GM18873 (cell line): ENCODE results near the gene PEMT.
"Not testable (repeated sequence)": the region's sequence is repeated elsewhere in the genome, so short reads cannot be mapped to it uniquely, and the experiment has no call there.

Source experiments
- ATAC-seq: cut with Tn5 transposase; IDR thresholded peaks from one replicate; pipeline ENCODE4 v1.9.1; 2021; ENCODE audit warnings: mild to moderate bottlenecking, moderate library complexity, moderate number of reproducible peaks; ENCODE audit not compliant: unreplicated experiment, low FRiP score

Gene PEMT, protein sequence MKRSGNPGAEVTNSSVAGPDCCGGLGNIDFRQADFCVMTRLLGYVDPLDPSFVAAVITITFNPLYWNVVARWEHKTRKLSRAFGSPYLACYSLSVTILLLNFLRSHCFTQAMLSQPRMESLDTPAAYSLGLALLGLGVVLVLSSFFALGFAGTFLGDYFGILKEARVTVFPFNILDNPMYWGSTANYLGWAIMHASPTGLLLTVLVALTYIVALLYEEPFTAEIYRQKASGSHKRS

DNA sequence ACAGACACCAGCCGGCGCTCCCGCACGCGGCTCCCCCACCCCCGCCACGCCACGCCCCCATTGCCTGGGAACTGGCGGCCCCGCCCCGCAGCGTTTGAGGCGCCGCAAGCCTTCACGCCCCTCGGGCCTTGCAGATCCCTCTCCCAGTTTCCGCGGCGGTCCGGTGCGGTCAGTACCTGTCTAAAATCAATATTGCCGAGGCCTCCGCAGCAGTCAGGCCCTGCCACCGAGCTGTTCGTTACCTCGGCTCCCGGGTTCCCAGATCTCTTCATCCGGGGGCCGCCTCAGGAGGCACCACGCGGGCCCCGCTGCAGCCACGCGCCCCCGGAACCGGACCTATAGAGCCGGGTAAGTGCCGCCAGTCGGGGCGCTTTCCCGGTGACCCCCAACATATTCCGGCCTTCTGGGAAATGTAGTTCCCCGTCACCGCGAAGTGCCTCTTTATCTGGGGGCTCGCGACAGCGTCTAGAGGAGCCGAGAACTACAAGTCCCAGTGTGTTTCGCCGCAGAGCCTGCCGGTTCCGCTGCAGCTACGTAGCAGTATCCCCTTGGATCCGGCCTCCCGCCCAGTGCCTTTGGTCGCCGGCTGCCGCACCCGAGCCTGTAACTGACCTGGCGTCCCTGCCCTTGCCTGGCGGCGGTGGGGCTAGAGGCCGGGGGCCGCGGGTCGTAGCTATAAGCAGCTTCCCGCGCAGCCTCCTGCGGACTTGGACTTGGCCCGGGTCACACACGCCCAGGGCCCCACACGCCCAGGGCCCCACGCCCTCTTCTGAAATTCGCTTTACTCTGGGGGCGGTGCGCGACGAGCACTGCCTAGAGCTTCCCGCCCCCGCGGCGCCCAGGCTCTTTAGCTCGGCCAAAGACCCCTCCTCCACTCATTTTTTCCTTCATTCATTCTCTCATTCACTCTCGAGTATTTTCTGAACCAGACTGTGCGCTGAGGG lies at the start of gene PEMT:
Gene PEMT (minus strand): TSS at position 354 of the 944 bp plus-strand sequence. CDS start 82 bp downstream, at position 272.
- ATAC-seq, result peak; percentile 84

DNA sequence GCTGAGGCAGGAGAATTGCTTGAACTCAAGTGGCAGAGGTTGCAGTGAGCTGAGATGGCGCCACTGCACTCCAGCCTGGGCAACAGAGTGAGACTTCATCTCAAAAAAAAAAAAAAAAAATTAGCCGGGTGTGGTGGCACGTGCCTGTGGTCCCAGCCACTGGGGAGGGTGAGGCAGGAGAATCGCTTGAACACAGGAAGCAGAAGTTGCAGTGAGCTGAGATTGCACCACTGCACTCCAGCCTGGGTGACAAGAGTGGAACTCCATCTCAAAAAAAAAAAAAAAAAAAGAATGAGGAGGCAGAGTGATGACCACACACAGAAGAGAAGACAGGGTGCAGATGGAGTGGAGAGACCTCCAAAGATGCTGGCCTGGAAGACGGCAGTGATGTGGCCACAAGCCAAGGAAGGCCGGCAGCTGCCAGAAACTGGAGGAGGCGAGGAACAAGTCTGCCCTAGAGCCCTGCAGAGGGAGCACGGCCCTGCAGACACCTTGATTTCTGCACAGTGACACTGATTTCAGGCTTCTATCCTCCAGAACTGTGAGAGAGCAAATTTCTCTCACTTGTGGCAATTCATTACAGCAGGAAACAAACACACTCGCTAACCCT lies 48.3 kb upstream of the PEMT start:
- ATAC-seq, result not testable (repeated sequence)

DNA sequence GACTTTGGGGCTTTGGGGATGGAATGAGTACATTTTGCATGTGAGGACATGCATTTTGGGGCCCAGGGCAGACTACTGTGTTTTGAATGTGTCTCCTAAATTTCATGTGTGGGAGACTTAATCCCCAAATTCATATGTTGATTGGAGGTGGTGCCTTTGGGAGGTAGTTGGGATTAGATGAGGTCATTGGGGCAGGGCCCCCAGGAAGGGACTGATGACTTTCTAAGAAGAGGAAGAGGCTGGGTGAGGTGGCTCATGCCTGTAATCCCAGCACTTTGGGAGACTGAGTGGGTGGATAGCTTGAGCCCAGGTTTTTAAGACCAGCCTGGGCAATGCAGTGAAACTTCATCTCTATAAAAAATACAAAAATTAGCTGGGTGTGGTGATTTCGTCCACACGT lies 47.0 kb upstream of the PEMT start:
- no peak for ATAC-seq

DNA sequence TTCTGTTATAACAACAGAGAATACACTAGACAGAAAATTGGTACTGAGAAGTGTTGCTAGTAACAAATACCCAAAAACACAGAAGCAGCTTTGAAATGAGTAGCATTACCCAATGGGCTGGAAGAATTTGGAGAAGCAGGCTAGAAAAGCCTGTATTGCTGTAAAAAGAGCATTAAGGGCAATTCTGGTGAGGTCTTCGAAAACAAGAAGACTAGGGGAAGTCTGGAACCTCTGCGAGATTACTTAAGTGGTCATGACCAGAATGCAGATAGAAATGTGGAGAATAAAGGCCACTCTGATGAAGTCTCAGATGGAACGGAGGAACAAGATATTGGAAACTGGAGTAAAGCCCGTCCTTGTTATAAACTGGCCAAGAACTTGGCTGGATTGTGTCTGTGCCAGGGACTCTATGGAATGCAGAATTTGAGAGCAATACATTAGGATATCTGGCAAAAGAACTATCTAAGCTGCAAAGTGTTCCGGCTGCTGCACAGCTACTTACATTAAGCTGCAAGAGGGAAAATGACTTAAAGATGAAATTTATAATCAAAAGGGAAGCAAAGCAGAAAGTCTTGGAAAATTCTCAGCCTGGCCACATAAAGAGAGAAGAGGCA lies 44.9 kb upstream of the PEMT start:
- ATAC-seq, result no peak

DNA sequence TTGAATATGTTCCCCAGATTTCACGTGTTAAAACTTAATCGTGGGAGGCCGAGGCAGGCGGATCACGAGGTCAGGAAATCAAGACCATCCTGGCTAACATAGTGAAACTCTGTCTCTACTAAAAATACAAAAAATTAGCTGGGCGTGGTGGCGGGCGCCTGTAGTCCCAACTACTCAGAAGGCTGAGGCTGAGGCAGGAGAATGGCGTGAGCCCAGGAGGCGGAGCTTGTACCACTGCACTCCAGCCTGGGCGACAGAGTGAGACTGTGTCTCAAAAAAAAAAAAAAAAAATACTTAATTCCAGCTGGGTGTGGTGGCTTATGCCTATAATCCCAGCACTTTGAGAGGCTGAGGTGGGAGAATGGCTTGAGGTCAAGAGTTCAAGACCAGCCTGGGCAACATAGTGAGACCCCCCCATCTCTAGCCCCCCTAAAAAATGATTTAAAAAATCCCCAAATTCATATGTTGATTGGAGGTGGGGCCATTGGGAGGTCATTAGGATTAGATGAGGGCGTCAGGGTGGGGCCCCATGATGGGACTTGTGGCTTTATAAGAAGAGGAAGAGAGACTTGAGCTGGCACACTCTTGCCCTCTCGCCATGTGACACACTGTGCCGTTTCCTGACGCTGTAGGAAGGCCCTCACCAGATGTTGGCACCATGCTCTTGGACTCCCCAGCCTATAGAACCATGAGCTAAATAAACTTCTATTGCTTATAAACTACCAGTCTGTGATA lies 44.2 kb upstream of the PEMT start:
- not testable (repeated sequence) for ATAC-seq

DNA sequence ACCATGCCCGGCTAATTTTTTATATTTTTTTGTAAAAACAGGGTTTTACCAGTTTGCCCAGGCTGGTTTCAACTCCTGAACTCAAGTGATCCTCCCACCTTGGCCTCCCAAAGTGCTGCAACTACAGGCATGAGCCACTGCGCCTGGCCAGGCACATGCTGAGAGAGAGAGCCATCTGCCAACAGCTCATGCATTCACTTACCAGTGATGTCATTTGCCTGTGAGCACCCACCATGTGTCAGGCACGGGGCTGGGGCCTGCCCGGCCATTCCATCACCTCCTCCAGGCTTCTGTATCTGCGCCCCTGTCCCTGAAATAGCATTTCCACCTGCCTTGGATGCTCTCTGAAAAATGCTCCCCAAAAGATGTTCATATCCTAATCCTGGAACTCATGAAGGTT lies 43.6 kb upstream of the PEMT start:
- no peak for ATAC-seq

DNA sequence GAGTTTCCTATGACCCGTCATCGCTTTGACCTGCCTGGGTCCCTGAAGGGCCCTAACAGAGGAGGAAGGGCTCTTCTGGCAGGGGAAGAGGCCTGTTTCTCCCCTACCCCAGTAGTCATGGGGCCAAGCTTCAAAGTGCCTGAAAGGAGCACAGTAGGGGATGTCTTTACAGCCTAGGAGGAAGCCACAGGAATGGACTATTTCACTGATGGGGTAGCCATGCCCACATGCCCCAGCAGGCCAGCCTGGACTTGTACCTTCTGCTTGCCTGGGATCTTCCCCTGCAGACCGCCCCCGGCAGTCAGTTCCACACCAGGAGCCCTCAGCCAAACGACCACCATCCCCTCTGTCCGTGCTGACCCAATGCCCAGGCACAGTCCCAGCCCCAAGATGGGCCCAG lies 41.8 kb upstream of the PEMT start:
- no peak for ATAC-seq

DNA sequence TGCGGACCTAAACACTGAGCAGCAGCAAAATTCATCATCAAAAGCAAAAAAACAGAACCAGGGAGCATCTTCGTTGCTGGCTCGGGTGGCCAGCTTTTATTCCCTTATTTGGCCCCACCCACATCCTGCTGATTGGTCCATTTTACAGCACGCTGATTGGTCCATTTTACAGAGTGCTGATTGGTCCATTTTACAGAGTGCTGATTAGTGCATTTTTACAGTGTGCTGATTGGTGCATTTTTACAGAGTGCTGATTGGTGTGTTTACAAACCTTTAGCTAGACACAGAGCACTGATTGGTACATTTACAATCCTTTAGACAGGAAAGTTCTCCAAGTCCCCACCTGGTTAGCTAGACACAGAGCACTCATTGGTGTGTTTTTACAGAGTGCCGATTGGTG lies 41.2 kb upstream of the PEMT start:
- ATAC-seq, result not testable (repeated sequence)

DNA sequence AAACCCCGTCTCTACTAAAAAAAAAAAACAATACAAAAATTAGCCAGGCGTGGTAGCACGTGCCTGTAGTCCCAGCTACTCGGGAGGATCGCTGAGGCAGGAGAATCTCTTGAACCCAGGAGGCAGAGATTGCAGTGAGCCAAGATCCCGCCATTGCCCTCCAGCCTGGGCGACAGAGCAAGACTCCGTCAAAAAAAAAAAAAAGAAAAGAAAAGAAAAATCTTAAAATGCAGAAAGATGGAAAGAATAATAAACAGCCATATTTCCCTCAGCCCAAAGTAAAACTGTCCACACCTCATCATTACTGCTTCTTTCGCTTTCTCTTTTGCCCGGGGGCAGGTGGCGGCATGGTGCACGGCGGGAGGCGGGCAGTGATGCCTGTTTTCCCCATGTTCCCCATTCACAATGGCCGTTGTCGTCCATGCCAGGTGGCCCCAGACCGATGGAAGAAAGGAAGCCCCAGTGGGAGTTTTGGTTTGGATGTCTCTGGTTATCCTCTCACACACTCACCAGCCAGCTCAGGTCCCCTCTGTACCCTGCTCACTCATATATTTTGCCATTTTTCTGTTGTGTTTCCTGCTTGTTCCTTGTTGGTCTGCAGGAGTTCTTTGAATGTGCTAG lies 37.0 kb upstream of the PEMT start:
- no peak for ATAC-seq

DNA sequence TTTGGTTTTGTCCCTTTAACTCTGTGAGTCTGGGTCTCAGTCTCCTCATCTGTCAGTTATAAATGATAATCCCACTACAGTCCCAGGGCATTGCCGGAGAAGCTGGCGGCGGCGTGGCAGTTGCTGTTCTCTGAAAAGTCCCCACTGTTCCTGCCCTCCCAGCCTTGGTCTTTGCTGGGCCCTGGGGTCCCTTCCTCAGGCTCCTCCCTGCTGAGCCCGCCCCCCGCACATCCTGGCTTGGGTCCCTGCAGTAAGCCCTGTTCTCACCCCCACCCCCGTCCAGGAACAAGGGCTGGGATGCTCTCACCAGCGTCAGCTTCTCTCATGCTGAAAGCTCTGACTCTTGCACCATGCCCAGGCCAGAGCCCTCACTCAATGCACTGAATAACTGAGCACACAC lies 35.3 kb upstream of the PEMT start:
- ATAC-seq, result no peak

DNA sequence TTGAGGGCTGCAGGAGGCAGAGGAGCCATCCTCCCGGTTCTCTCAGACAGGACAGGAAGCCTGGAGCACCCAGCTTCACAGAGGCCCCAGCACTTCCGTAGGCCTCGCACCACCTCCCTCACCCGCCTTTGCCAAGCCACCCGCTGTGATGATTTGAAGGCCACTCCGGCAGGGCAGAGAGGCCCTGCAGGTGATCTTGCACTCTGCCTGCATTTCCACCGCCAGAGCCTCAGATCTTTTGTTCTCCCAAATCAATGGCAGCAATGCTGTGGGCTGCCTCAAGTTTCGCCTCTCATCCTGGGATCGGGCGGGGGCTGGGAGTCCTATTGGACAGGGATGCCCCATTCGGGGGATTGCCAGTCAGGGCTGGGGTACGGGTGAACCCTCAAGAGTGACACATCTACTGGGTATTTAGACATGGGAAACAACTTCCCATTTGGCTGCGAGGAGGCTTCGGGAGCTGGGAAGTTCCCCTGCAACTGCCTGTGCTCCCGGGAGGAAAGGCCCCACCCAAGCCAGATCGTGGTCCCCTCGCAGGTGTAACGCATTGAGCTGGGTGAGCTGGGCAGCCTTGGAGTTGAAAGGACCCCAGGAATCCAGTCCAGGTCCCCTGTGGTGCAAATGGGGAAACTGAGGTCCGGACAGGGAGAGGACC lies 34.8 kb upstream of the PEMT start:
- ATAC-seq, result no peak

DNA sequence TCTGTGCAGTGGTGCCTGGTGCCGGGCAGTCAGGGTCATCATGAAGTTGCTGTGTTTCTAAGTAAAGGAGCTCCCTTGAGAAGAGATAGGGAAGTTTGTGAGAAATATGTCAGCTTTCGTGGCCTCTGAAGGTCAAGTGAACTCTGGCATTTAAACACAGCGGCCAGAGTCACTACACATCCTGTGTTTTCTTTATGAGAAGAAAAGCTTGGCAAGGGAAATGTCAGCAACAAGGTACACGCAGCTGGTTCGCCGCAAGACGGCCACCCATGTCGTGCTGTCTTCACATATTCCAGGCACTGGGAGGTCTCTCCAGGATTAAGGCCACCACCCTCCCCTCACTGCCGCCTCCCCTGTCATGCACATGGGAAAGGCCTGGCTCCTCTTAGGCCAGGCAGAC lies 33.2 kb upstream of the PEMT start:
- no peak for ATAC-seq

DNA sequence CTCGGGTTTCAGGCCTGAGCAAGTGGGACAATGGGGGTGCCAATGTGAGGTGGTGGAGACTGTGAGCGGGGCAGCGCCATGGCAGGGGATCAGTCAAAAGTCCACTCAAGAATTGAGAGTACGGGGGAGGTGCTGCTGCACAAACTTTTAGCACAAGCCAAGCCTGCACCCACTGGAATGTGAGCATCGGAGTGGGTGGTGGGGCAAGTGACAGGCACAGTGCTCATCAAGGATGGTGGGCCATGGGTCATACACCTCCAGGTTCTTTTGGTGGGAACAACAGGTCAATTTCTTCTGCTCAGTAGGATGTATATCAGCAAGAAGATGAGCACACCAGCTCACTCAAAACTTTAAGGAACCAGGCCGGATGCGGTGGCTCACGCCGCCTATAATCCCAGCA lies 32.4 kb upstream of the PEMT start:
- no peak for ATAC-seq

DNA sequence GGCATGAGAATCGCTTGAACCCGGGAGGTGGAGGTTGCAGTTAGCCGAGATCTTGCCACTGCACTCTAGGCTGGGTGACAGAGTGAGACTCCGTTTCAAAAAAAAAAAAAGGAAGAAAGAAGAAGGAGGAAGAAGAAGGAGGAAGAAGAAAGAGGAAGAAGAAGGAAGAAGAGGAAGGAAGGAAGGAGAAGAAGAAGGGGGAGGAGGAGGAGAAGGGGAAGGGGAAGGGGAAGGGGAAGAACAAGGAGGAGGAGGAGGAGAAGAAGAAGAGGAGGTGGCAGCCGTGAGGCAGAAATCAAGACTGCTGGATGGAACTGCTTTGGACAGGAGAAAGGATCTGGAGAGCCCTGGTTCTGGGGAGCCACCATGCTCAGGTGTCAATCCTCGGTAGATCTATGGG lies 29.7 kb upstream of the PEMT start:
- ATAC-seq, result no peak

DNA sequence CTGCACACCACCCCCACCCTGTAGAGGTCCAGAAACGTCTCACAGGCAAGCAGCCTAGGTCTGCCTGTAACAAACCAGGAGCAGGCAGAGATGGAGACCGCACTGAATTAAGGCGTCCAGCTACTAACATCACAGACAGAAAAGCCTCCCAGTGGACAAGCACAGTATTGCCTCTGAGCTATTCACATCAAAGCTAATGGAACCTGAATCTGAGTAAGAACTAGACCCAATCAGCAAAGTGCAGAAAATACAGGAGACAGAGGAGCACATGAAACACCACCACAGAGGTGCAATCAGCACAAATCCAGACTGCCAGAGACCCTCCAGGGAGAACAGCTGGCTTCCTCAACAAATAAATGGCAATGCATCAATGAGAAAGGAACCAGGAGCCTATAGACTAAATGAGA lies 22.2 kb upstream of the PEMT start:
- ATAC-seq, result no peak

DNA sequence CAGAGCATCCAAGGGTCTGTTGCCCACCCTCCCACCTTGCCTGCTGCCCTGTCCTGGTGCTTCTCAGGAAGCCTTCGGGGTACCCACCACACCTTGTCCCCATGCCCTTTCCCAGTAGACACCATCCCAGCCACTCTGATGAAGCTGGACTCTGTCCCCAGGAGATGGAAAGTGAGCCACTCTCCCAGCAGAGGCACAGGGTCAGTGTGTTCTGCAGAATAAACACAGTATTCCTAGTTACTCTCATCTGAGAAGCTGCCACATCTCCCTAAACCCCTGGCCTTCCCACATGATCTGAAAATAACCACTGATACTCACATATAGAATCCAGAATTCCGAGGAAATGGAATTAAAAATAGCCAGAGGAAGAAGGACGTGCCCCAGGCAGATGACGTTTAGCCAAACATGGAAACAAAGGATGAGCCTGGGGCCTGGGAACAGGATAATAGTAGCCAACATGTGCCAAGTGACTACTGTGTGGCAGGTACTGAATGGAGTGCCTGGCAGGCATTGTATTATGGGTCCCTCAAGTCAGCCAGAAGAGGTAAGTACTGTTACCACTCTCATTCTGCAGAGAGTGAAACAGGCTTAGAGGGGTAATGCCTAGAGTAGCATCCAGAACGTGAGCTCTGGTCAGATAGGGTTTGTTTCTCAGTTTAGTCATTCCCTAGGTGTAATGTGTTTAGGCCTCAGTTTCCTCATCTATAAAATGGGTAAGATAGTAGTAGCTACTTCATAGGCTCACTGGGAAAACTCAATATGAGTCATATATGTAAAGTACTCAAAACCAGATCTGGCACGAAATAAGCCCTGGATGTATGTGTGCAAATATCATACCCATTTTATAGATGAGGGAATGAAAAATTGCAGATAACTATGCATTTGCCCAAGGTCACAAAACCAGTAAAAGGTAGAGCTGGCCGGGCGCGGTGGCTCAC lies 20.8 kb upstream of the PEMT start:
- no peak for ATAC-seq

DNA sequence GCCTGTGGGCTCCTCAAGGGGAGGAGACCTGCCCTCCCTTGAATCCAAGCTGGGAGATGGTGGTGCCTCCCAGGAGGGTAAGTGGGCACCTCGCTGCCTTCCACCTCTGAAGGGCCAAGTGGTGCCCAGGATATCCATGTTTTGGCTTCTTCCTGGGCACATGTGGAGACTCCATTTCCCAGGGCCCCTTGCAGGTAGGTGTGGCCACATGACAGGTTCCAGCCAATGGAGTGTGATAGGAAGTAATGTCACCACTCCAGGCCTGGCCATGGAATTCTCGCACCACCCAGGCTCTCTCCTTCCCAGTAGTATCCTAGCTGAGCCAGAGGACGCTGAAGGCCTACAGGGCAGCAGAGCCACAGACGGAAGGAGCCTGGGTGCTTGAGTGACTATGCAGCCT lies 17.6 kb upstream of the PEMT start:
- ATAC-seq, result no peak

DNA sequence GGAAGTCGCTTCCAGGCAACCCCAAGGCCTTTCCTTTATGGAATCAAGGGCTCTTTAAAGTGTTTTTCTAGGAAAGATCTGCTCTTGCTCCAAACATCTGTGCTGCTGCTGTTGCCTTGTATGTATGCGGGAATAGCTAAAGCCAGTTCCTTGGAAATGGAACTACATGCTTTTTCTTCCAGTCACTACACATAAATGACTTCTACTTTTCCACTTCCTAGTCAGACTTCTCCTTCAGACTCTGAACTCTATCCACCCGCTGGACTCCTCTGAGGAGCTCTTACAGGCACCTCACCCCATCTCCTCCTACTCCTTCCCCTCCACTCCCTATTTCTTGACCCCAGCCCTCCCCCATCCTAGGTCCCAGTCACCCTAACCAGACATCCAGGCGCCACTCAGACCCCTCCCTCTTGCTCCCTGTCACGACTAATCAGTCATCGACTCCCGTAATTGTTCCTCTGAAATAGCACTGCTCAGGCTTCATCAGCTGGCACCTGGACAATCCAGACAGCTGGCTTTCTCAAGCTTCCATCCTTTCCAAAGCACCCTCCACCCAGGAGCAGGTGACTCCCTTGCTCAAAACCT lies 15.0 kb upstream of the PEMT start:
- ATAC-seq, result no peak
